ENCODE data around the gene ECSCR.

DNA sequence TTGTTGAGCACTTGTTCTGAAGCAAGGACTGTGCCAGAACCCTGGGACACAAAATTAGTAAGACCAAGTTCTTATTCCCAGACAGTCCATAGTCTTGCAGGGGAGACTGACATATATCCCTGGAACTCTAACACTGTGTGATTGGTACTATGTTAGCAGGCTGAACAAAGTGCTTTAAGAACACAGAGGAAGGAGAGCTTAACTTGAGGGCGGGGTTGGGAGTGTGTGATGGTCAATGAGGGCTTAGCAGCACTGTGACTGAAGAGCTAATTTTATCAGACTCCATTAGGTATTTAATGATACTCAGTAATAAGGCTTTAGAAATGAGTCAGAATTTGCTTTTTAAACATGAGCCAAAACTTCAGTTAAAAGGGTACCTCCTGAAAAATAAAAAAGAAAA, 43.8 kb downstream of the ECSCR start:
- TF ChIP-seq POLR2A (IDR thresholded peaks at IDR 0.05), result no peak
- TF ChIP-seq, protein P1, sequence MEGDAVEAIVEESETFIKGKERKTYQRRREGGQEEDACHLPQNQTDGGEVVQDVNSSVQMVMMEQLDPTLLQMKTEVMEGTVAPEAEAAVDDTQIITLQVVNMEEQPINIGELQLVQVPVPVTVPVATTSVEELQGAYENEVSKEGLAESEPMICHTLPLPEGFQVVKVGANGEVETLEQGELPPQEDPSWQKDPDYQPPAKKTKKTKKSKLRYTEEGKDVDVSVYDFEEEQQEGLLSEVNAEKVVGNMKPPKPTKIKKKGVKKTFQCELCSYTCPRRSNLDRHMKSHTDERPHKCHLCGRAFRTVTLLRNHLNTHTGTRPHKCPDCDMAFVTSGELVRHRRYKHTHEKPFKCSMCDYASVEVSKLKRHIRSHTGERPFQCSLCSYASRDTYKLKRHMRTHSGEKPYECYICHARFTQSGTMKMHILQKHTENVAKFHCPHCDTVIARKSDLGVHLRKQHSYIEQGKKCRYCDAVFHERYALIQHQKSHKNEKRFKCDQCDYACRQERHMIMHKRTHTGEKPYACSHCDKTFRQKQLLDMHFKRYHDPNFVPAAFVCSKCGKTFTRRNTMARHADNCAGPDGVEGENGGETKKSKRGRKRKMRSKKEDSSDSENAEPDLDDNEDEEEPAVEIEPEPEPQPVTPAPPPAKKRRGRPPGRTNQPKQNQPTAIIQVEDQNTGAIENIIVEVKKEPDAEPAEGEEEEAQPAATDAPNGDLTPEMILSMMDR (IDR thresholded peaks at IDR 0.05), result no peak
